ENCODE data around the gene ZBTB7B.
"Not testable (repeated sequence)": the region's sequence is repeated elsewhere in the genome, so short reads cannot be mapped to it uniquely, and the experiment has no call there.

Gene ZBTB7B

DNA sequence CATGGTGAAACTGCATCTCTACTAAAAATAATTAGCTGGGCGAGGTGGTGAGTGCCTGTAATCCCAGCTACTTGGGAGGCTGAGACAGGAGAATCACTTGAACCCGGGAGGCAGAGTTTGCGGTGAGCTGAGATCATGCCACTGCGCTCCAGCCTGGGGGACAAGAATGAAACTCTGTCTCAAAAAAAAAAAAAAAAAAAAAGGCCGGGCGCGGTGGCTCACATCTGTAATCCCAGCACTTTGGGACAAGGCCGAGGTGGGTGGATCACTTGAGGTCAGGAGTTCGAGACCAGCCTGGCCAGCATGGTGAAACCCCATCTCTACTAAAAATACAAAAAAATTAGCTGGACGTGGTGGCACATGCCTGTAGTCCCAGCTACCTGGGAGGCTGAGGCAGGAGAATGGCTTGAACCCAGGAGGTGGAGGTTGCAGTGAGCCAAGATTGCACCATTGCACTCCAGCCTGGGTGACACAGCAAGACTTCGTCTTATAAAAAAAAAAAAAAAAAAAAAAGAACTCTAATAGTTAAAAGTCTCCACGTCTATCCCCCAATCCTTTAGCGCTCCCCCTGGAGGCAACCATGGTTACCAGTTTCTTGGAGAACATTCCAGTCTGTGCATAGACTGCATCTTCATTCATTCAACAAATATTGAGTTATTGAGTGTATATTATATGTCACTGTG is 7.2 kb upstream of the ZBTB7B start:
- not testable (repeated sequence) for DNase-seq (ENCODE audit: low read depth); H3K4me3 ChIP-seq (ENCODE audit: low read depth, low read length)
- TF ChIP-seq, protein P1, sequence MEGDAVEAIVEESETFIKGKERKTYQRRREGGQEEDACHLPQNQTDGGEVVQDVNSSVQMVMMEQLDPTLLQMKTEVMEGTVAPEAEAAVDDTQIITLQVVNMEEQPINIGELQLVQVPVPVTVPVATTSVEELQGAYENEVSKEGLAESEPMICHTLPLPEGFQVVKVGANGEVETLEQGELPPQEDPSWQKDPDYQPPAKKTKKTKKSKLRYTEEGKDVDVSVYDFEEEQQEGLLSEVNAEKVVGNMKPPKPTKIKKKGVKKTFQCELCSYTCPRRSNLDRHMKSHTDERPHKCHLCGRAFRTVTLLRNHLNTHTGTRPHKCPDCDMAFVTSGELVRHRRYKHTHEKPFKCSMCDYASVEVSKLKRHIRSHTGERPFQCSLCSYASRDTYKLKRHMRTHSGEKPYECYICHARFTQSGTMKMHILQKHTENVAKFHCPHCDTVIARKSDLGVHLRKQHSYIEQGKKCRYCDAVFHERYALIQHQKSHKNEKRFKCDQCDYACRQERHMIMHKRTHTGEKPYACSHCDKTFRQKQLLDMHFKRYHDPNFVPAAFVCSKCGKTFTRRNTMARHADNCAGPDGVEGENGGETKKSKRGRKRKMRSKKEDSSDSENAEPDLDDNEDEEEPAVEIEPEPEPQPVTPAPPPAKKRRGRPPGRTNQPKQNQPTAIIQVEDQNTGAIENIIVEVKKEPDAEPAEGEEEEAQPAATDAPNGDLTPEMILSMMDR (IDR thresholded peaks at IDR 0.05; ENCODE audit: control insufficient read depth, extremely low read depth, insufficient read depth) = peak; percentile 41

DNA sequence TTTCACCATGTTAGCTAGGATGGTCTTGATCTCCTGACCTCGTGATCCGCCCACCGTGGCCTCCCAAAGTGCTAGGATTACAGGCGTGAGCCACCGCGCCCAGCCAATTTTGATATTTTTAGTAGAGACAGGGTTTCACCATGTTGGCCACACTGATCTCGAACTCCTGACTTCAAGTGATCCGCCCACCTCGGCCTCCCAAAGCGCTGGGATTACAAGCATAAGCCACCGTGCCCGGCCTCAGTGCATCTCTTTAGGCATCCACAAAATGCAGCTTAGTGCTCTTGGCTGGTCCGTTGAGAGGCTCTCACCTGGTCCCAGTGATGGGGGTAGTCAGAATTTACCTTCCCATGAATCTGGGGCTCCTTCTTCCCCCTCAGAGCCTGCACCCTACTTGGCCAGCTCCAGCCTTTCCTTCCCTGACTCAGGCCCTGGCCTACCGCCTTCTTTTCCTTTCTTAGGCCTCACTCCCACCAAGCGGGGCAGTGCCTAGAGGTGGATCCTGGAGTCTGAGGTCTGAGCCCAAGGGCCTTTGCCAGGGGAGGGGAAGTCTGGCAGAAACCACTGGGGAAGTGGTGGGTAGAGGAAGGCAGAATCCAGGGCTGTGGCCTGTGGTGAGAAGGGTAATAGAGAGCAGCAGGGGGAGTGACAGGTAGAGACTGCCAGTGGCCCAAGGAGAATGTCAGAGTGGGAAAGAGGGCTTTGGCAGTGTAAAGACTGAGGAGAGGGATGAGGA is 5.5 kb upstream of the ZBTB7B start:
- TF ChIP-seq, protein P1 (IDR thresholded peaks at IDR 0.05; ENCODE audit: control insufficient read depth, extremely low read depth, insufficient read depth) = no peak
- DNase-seq (ENCODE audit: low read depth) = no peak
- no peak overlapping the region for H3K4me3 ChIP-seq (ENCODE audit: low read depth, low read length)

DNA sequence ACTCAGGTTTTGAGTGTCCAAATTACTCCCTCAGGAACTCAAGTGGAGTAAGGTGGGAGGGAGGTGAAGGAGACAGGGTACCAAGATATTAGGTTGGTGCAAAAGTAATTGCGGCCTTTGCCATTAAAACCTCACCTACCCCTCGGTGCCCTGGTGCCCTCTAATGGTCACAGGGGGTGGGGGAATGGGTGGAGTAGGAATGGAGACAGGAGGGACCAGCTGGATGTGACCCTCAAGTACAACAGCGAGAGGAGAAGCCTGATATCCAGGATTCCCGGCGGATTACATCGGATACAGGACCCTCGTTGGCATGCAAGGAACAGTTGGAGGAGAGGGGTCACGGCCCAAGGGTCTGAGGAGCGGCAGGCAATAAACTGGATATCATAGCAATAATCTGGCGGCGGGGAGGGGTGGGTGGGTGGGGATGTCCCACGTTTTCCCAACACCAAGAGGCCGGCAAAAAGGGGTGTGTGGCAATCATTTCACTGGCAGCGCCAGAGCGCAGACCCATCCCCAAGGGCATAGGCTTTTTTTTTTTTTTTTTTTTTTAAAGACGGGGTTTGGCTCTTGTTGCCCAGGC is 4.3 kb upstream of the ZBTB7B start:
- TF ChIP-seq, protein P1 (IDR thresholded peaks at IDR 0.05; ENCODE audit: control insufficient read depth, extremely low read depth, insufficient read depth) = peak; percentile 27
- DNase-seq (ENCODE audit: low read depth) = no peak
- no peak overlapping the region for H3K4me3 ChIP-seq (ENCODE audit: low read depth, low read length)

DNA sequence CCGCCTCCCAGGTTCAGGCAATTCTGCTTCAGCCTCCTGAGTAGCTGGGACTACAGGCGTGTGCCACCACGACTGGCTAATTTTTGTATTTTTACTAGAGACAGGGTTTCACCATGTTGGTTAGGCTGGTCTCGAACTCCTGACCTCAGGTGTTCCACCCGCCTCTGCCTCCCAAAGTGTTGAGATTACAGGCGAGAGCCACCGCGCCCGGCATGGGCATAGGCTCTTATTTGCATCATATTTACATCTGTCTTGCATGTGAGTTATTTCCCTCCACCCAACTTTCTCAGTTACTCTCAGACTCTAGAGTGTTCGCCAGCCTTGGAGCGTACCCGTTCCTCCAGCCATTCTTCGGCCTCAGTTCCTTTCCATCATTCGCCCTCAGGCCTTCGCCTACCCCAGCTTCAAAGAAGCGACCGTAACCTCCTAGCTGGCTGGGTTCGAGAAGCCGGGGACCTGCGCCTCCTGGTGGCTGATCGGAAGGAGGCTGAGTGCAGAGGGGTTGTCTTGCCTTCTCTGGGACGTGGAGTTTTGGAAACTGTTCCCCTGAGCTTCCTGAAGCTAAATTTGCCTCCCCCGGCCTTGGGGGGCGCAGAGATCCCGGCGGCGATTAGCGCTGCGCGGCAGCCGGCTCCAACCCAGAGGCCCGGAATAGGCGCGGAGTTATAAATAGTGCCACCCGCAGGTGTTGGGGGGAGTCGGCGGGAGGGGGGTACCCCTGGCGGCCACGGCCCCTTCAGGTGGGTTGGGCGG is 3.6 kb upstream of the ZBTB7B start:
- TF ChIP-seq, protein P1 (IDR thresholded peaks at IDR 0.05; ENCODE audit: control insufficient read depth, extremely low read depth, insufficient read depth) = peak; percentile 49
- H3K4me3 ChIP-seq (ENCODE audit: low read depth, low read length) = no peak overlapping the region
- no peak for DNase-seq (ENCODE audit: low read depth)

DNA sequence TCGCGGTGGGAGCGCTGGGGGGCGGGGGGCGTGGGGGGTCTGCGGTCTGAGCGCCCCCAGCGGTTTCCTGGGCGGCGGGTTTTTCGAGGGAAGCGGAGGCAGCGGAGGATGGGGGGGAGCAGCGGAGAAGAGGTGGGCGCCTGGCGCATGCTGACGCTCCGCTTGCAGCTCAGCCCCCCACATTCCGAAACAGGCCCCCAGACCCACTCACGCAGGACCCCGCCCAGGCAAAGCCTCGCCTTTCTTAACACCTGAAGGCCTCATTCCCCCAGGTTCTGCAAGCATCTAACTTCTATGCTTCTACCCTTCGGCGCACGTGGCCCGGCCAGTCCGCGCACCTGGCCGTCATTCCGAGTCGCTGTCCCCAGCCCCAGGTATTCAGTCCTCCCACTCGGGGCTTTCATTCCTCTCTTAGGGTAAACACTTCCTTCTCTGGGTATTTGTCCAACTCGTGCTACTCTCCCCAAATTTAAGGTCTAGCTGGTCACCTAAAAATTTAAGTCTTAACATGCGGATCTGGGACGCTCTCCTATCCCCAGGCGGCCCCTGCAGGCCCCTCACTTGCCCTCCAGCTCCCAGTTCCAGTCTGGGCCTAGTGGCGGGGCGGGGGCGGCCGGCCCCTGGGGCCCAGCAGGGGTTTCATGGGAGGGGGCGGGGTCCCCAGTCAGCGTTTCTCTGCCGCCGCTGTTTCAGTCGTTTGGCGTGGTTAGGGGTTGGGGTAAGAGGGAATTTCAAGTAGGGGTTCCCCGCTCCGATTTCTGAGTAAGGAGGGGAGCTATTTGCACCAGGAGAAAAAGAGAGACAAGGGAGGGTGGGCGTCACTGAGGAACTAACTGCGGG is 2.8 kb upstream of the ZBTB7B start:
- peak overlapping the region; percentile 65 for H3K4me3 ChIP-seq (ENCODE audit: low read depth, low read length)
- TF ChIP-seq, protein P1 (IDR thresholded peaks at IDR 0.05; ENCODE audit: control insufficient read depth, extremely low read depth, insufficient read depth) = no peak
- no peak for DNase-seq (ENCODE audit: low read depth)

DNA sequence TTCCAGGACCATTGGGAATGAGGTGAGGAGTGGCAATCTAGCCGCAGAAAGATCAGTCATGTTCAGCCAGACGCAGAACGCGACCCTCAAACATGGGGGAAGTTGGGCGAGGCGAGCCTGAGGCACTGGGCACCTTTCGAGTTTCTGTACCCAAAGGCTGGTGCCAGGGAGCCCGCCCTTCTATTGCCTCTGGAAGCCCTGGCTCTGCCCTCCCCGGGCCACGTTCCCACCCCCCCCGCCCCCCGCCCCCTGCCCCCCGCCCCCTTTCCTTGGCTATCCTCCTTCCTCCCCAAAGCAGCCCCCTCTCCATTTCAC is 2.2 kb upstream of the ZBTB7B start:
- H3K4me3 ChIP-seq (ENCODE audit: low read depth, low read length) = peak overlapping the region; percentile 65
- TF ChIP-seq, protein P1 (IDR thresholded peaks at IDR 0.05; ENCODE audit: control insufficient read depth, extremely low read depth, insufficient read depth) = no peak
- no peak for DNase-seq (ENCODE audit: low read depth)

Measured in LNCaP clone FGC (cell line).